ENCODE measurements around the gene SCN4A. TPM values are rescaled to one million over a fixed set of nuclear protein-coding genes. Genes with fewer than 3 reads are reported as not detected.

SCN4A gene
- total RNA-seq, 6 donors from 2014 or later: under 0.01 to 0.44 (median 0.20) TPM; not detected in 3

DNA sequence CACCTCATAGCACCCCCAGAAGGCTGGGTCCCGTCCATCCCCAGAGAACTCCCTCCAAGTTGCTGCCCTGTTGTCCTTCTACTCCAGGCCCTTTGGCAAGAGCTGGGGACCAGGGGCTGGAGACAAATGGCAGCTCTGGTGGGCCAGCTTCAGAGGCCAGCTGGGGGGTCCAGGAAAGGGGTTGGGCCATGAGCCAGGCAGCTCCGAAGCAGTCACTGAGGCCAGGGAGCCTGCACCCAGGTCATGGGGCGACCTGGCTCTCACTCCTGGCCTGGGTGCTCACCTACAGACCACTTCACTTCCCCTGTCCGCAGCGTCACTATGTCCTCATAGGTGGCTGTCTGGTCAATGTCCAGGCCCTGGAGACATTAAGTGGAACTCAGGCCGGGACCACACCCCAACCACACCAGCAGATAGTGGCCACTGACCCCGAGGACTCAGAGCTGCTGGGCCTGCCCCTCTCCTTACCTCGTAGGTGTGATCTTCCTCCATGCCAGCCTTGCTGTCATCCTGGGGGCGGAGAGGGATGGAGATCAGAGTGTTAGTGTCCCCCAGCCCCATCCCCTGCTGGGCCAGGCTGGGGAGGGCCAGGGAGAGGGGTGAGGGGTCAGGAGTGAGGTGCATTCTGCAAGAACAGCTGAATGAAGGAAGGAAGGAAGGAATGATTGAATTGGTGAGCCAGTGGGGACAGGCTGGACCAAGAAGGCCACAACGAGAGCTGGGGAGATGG is 43.6 kb downstream of the SCN4A start:
- Histone ChIP-seq H3K9me3 (no peaks in the 10 kb centered on the region), H3K36me3 (no peaks in the 10 kb centered on the region), H3K4me1 (peaks cover 14 to 24% (median 16%) of the 10 kb centered on the region in 4 donors), H3K4me3 (no peak overlapping the region), H3K27me3 (no peaks in the 10 kb centered on the region), H3K27ac (no peak overlapping the region)
- 90 to 97% methylated on average over 3 to 10 of the region's 10 CpGs for WGBS, 2 donors
- DNase-seq (no peak), ATAC-seq (ENCODE audit: low FRiP score in 2 of 2) (no peak)
- no peak for TF ChIP-seq POLR2AphosphoS5 (IDR thresholded peaks at IDR 0.05)
- TF ChIP-seq, protein P1, sequence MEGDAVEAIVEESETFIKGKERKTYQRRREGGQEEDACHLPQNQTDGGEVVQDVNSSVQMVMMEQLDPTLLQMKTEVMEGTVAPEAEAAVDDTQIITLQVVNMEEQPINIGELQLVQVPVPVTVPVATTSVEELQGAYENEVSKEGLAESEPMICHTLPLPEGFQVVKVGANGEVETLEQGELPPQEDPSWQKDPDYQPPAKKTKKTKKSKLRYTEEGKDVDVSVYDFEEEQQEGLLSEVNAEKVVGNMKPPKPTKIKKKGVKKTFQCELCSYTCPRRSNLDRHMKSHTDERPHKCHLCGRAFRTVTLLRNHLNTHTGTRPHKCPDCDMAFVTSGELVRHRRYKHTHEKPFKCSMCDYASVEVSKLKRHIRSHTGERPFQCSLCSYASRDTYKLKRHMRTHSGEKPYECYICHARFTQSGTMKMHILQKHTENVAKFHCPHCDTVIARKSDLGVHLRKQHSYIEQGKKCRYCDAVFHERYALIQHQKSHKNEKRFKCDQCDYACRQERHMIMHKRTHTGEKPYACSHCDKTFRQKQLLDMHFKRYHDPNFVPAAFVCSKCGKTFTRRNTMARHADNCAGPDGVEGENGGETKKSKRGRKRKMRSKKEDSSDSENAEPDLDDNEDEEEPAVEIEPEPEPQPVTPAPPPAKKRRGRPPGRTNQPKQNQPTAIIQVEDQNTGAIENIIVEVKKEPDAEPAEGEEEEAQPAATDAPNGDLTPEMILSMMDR (IDR thresholded peaks at IDR 0.05): no peak
- no peak for TF ChIP-seq EP300 (IDR thresholded peaks at IDR 0.05)
- TF ChIP-seq POLR2A (IDR thresholded peaks at IDR 0.05): no peak

DNA sequence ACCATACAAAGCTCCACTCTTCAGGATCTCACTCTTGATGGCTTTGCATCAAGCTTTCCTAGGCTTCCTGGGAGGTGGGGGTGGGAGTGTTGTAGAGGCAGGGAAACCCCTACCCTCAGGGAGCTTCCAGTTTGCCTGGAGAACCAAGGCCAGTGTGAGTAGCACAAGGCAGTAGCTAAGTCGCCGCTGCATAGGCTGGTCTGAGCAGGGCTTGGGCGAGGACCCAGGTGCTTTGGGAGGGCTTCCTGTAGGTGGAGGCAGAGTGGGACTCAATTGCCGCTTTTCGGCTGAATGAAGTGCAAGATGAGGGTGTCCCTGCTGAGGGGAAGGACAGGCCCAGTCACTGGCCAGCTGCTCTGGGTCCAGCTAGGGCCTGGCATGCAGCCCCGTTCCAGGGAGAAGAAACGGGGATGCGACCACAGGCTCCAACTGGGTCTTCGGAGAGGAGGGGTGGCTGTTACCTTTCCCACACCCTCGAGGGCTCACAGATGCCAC is 44.5 kb downstream of the SCN4A start:
- TF ChIP-seq POLR2AphosphoS5 (IDR thresholded peaks at IDR 0.05) (no peak), POLR2A (IDR thresholded peaks at IDR 0.05) (no peak), EP300 (IDR thresholded peaks at IDR 0.05) (no peak)
- TF ChIP-seq, protein P1 (IDR thresholded peaks at IDR 0.05): no peak
- Histone ChIP-seq H3K9me3 (no peaks in the 10 kb centered on the region), H3K27me3 (no peaks in the 10 kb centered on the region), H3K27ac (no peak overlapping the region), H3K36me3 (no peaks in the 10 kb centered on the region), H3K4me3 (no peak overlapping the region), H3K4me1 (peaks cover 14 to 24% (median 16%) of the 10 kb centered on the region in 4 donors)
- ATAC-seq (ENCODE audit: low FRiP score in 2 of 2) (no peak), DNase-seq (no peak)
- 93% methylated on average over 10 of the region's 10 CpGs; no CpG with 5 or more reads in 1 of the 2 donors for WGBS, 2 donors

GRCh38 chr17:63927464-63928171 is 45.1 kb downstream of the SCN4A start:
- Histone ChIP-seq H3K27ac (no peak overlapping the region), H3K9me3 (no peaks in the 10 kb centered on the region), H3K27me3 (no peaks in the 10 kb centered on the region), H3K4me1 (peaks cover 14 to 24% (median 16%) of the 10 kb centered on the region in 4 donors), H3K36me3 (no peaks in the 10 kb centered on the region), H3K4me3 (no peak overlapping the region)
- 61 to 72% methylated on average over 6 to 8 of the region's 8 CpGs for WGBS, 2 donors
- DNase-seq: no peak
- TF ChIP-seq EP300 (IDR thresholded peaks at IDR 0.05) (no peak), POLR2A (IDR thresholded peaks at IDR 0.05) (no peak), POLR2AphosphoS5 (IDR thresholded peaks at IDR 0.05) (no peak)
- TF ChIP-seq, protein P1 (IDR thresholded peaks at IDR 0.05): no peak
- ATAC-seq (ENCODE audit: low FRiP score in 2 of 2): no peak

GRCh38 chr17:63926164-63926563 is 46.6 kb downstream of the SCN4A start:
- no peak for ATAC-seq (ENCODE audit: low FRiP score in 2 of 2)
- H3K27me3 ChIP-seq: no peaks in the 10 kb centered on the region
- H3K9me3 ChIP-seq: no peaks in the 10 kb centered on the region
- no peak overlapping the region for H3K4me3 ChIP-seq
- no peak overlapping the region for H3K27ac ChIP-seq
- WGBS, 2 donors: 96 to 100% methylated on average over 2 of the region's 2 CpGs
- TF ChIP-seq POLR2A (IDR thresholded peaks at IDR 0.05) (no peak), EP300 (IDR thresholded peaks at IDR 0.05) (no peak), POLR2AphosphoS5 (IDR thresholded peaks at IDR 0.05) (no peak)
- TF ChIP-seq, protein P1 (IDR thresholded peaks at IDR 0.05): no peak
- peaks cover 4 to 10% (median 7%) of the 10 kb centered on the region in 4 donors for H3K4me1 ChIP-seq
- H3K36me3 ChIP-seq: no peaks in the 10 kb centered on the region
- DNase-seq: no peak

All from upper lobe of left lung (tissue), 6 donors.